Upper lobe of left lung (tissue), 6 donors: ENCODE measurements around the gene GSTM2. TPM values are rescaled to one million over a fixed set of nuclear protein-coding genes. Genes with fewer than 3 reads are reported as not detected.
"Not testable (repeated sequence)": the region's sequence is repeated elsewhere in the genome, so short reads cannot be mapped to it uniquely, and the experiment has no call there.

Source experiments
- ATAC-seq, 2 donors: fragments of 200-7000 bp; cut with Tn5 transposase; one replicate each; pipeline ENCODE4 v1.9.1; 2022; ENCODE audit warnings: mild to moderate bottlenecking in 2 of 2, moderate library complexity in 2 of 2; ENCODE audit not compliant: low FRiP score in 2 of 2
- DNase-seq, 2 donors: peaks; one replicate each; pipeline ENCODE4 v3.0.0-alpha.2; 2019 to 2020
- H3K27ac ChIP-seq, 4 donors: fragments of 200-600 bp; sonication (generic); one replicate each; pipeline ENCODE4 v1.5.1; 2016 to 2019
- H3K27me3 ChIP-seq, 4 donors: fragments of 200-600 bp; sonication (generic); one replicate each; pipeline ENCODE4 v1.5.1; 2017 to 2019
- H3K36me3 ChIP-seq, 4 donors: fragments of 200-600 bp; sonication (generic); one replicate each; pipeline ENCODE4 v1.5.1; 2016 to 2019
- H3K4me1 ChIP-seq, 4 donors: fragments of 200-600 bp; sonication (generic); one replicate each; pipeline ENCODE4 v1.5.1; 2018 to 2019
- H3K4me3 ChIP-seq, 4 donors: fragments of 200-600 bp; sonication (generic); one replicate each; pipeline ENCODE4 v1.5.1; 2017 to 2019; ENCODE audit warnings: mild to moderate bottlenecking in 2 of 4, moderate library complexity in 1 of 4
- H3K9me3 ChIP-seq, 4 donors: fragments of 200-600 bp; sonication (generic); one replicate each; pipeline ENCODE4 v1.5.1; 2018 to 2019
- CTCF ChIP-seq, 6 experiments: fragments of 450-650 bp in 4 of 6; fragments of 200-600 bp in 2 of 6; sonication (generic) in 2 of 6; IDR thresholded peaks; one replicate each; pipeline ENCODE4 v1.5.1; 2016 to 2019; ENCODE audit warnings: antibody characterized with exemption in 6 of 6
- EP300 ChIP-seq, 4 donors: sonication (generic); formaldehyde crosslinking; IDR thresholded peaks; one replicate each; pipeline ENCODE4 v1.5.1; 2017; ENCODE audit warnings: antibody characterized with exemption in 4 of 4, control low read depth in 2 of 4
- POLR2A ChIP-seq, 4 donors: fragments of 450-650 bp; IDR thresholded peaks; one replicate each; pipeline ENCODE4 v1.5.1; 2016 to 2017; ENCODE audit warnings: antibody characterized with exemption in 4 of 4, mild to moderate bottlenecking in 2 of 4
- POLR2AphosphoS5 ChIP-seq, 2 donors: sonication (generic); formaldehyde crosslinking; IDR thresholded peaks; one replicate each; pipeline ENCODE4 v1.5.1; 2017; ENCODE audit warnings: antibody characterized with exemption in 2 of 2
- WGBS, 2 donors: methylation state at CpG; one replicate each; pipeline ENCODE4 v1.1.5; 2017 to 2018; 5-methylcytosine and 5-hydroxymethylcytosine counted together
- total RNA-seq, 6 donors: library from RNA; depleted of rRNA in 4 of 6; stranded (reverse); fragments of >200 nt in 4 of 6; gene quantifications; one replicate each; pipeline versions ENCODE4 v1.1.0 to v1.2.1, GENCODE V29; 2016 to 2021
- donor health status: DM: no; HTN: no; CAD: no; lungs with moderate emphysema.
- donor health status: DM: no; HTN: yes; CAD: no; lungs with severe emphysema.

Gene GSTM2
- total RNA-seq, 6 donors from 2014 or later = 19.0 to 263 (median 31.6) TPM

GRCh38 chr1:109659145-109659544 lies 8.7 kb upstream of the GSTM2 start:
- no peaks in the 10 kb centered on the region for H3K27me3 ChIP-seq
- peaks cover 6 to 15% (median 12%) of the 10 kb centered on the region in 4 donors for H3K4me1 ChIP-seq
- H3K27ac ChIP-seq = no peak overlapping the region
- 73 to 77% methylated on average over 2 of the region's 2 CpGs for WGBS, 2 donors
- DNase-seq (no peak), ATAC-seq (no peak)
- H3K9me3 ChIP-seq = no peaks in the 10 kb centered on the region
- peaks cover 0 to 18% (median 0%) of the 10 kb centered on the region in 4 donors for H3K36me3 ChIP-seq
- no peak overlapping the region for H3K4me3 ChIP-seq
- TF ChIP-seq CTCF (IDR thresholded peaks at IDR 0.05) (no peak), POLR2A (IDR thresholded peaks at IDR 0.05) (no peak), POLR2AphosphoS5 (IDR thresholded peaks at IDR 0.05) (no peak), EP300 (IDR thresholded peaks at IDR 0.05) (no peak)

- Histone ChIP-seq H3K27ac (no peak overlapping the region), H3K9me3 (no peaks in the 10 kb centered on the region), H3K27me3 (no peaks in the 10 kb centered on the region), H3K36me3 (peaks cover 0 to 18% (median 0%) of the 10 kb centered on the region in 4 donors), H3K4me1 (peaks cover 4 to 13% (median 9%) of the 10 kb centered on the region in 4 donors), H3K4me3 (no peak overlapping the region)
- DNase-seq (no peak), ATAC-seq (no peak)
- 54 to 78% methylated on average over 3 to 5 of the region's 5 CpGs for WGBS, 2 donors
- TF ChIP-seq EP300 (IDR thresholded peaks at IDR 0.05) (no peak), POLR2A (IDR thresholded peaks at IDR 0.05) (no peak), POLR2AphosphoS5 (IDR thresholded peaks at IDR 0.05) (no peak), CTCF (IDR thresholded peaks at IDR 0.05) (no peak)
Observed at GRCh38 chr1:109659997-109660690, 7.7 kb upstream of the GSTM2 start.

- WGBS, 2 donors = 33 to 41% methylated on average over 1 to 3 of the region's 4 CpGs
- not testable (repeated sequence) for H3K4me1 ChIP-seq, H3K9me3 ChIP-seq, ATAC-seq, H3K27me3 ChIP-seq, H3K27ac ChIP-seq, DNase-seq, H3K4me3 ChIP-seq
- peaks cover 0 to 18% (median 0%) of the 10 kb centered on the region in 4 donors for H3K36me3 ChIP-seq
Observed at GRCh38 chr1:109660691-109661026, 7.2 kb upstream of the GSTM2 start.

GRCh38 chr1:109661391-109661790 lies 6.5 kb upstream of the GSTM2 start:
- H3K27ac ChIP-seq = no peak overlapping the region
- ATAC-seq (no peak), DNase-seq (no peak)
- no peaks in the 10 kb centered on the region for H3K27me3 ChIP-seq
- no peak overlapping the region for H3K4me3 ChIP-seq
- H3K9me3 ChIP-seq = no peaks in the 10 kb centered on the region
- H3K4me1 ChIP-seq = peaks cover 0 to 5% (median 4%) of the 10 kb centered on the region in 4 donors
- 84 to 92% methylated on average over 2 of the region's 2 CpGs for WGBS, 2 donors
- H3K36me3 ChIP-seq = peaks cover 0 to 18% (median 0%) of the 10 kb centered on the region in 4 donors
- no peak for TF ChIP-seq POLR2A (IDR thresholded peaks at IDR 0.05)
- no peak for TF ChIP-seq CTCF (IDR thresholded peaks at IDR 0.05)

- Histone ChIP-seq H3K9me3 (no peaks in the 10 kb centered on the region), H3K27ac (no peak overlapping the region), H3K4me3 (no peak overlapping the region), H3K4me1 (peaks cover 7 to 16% (median 10%) of the 10 kb centered on the region in 4 donors), H3K36me3 (peaks cover 0 to 13% (median 0%) of the 10 kb centered on the region in 4 donors), H3K27me3 (no peaks in the 10 kb centered on the region)
- DNase-seq (no peak), ATAC-seq (no peak)
- 52 to 78% methylated on average over 1 of the region's 1 CpG for WGBS, 2 donors
- TF ChIP-seq EP300 (IDR thresholded peaks at IDR 0.05) (no peak), POLR2A (IDR thresholded peaks at IDR 0.05) (no peak), POLR2AphosphoS5 (IDR thresholded peaks at IDR 0.05) (no peak), CTCF (IDR thresholded peaks at IDR 0.05) (no peak)
Observed at GRCh38 chr1:109664671-109665070, 3.2 kb upstream of the GSTM2 start.
